Osteoblast (primary cell): Measurements from ENCODE around the gene ASXL3. TPM values are rescaled to one million over a fixed set of nuclear protein-coding genes. Genes with fewer than 3 reads are reported as not detected.

Source experiments
- DNase-seq: peaks from one replicate; pipeline ENCODE4 v3.0.0; 2011; ENCODE audit warnings: low spot score, mixed read lengths; ENCODE audit not compliant: insufficient read length; ENCODE audit errors: missing footprints
- H2AFZ ChIP-seq: 2 replicates; pipeline ENCODE4 v1.6.0; 2011; ENCODE audit warnings: mild to moderate bottlenecking, low read length
- H3K27ac ChIP-seq: 2 replicates; pipeline ENCODE4 v1.5.1; 2011; ENCODE audit warnings: mild to moderate bottlenecking, low read depth, low read length, moderate library complexity
- H3K27me3 ChIP-seq: 2 replicates; pipeline ENCODE4 v1.6.0; 2012; ENCODE audit warnings: mild to moderate bottlenecking, control low read depth, inconsistent platforms, low read length, moderate library complexity; ENCODE audit not compliant: insufficient read depth
- H3K36me3 ChIP-seq: 2 replicates; pipeline ENCODE4 v1.5.1; 2011; ENCODE audit warnings: mild to moderate bottlenecking, low read length, control low read depth, moderate library complexity; ENCODE audit not compliant: insufficient read depth
- H3K4me1 ChIP-seq: 2 replicates; pipeline ENCODE4 v1.5.1; 2011; ENCODE audit warnings: mild to moderate bottlenecking, low read length, control low read depth, moderate library complexity; ENCODE audit not compliant: insufficient read depth
- H3K4me2 ChIP-seq: 2 replicates; pipeline ENCODE4 v1.6.0; 2011; ENCODE audit warnings: mild to moderate bottlenecking, low read length; ENCODE audit not compliant: insufficient read depth
- H3K4me3 ChIP-seq: fragments of 200-600 bp; sonication (generic); 3 replicates; pipeline ENCODE4 v1.5.1; 2012; ENCODE audit warnings: mild to moderate bottlenecking, low read length, inconsistent platforms; ENCODE audit not compliant: insufficient read depth
- H3K79me2 ChIP-seq: 2 replicates; pipeline ENCODE4 v1.6.0; 2012; ENCODE audit warnings: mild to moderate bottlenecking, low read length, control low read depth, inconsistent platforms; ENCODE audit not compliant: insufficient read depth
- H3K9me3 ChIP-seq: 2 replicates; pipeline ENCODE4 v1.5.1; 2011; ENCODE audit warnings: low read depth, low read length, control low read depth
- H4K20me1 ChIP-seq: 2 replicates; pipeline ENCODE4 v1.6.0; 2012; ENCODE audit warnings: mild to moderate bottlenecking, low read length, control low read depth; ENCODE audit not compliant: insufficient read depth
- total RNA-seq: library from RNA; depleted of rRNA; stranded (reverse); fragments of >200 nt; gene quantifications from 2 replicates; pipeline ENCODE4 v1.2.3, GENCODE V29; 2012
- TF ChIP-seq, protein P1 (sequence below): IDR thresholded peaks from 2 replicates; pipeline ENCODE4 v1.5.1; 2011; ENCODE audit warnings: mild to moderate bottlenecking, low read depth, low read length, moderate library complexity; ENCODE audit errors: extremely low read depth

Gene ASXL3
- not detected in 2 replicates for total RNA-seq

- Histone ChIP-seq H3K4me1 (no peaks in the 10 kb centered on the region), H3K9me3 (no peaks in the 10 kb centered on the region), H3K27ac (no peak within 1 kb of the TSS), H3K4me2 (peak within 1 kb of the TSS; percentile 79), H3K4me3 (peak within 1 kb of the TSS; percentile 70), H3K27me3 (peaks cover 47% of the 10 kb centered on the region), H3K36me3 (no peaks in the 10 kb centered on the region), H3K79me2 (no peaks in the 10 kb centered on the region), H4K20me1 (no peaks in the 10 kb centered on the region), H2AFZ (peak within 1 kb of the TSS; percentile 55)
- TF ChIP-seq, protein P1, sequence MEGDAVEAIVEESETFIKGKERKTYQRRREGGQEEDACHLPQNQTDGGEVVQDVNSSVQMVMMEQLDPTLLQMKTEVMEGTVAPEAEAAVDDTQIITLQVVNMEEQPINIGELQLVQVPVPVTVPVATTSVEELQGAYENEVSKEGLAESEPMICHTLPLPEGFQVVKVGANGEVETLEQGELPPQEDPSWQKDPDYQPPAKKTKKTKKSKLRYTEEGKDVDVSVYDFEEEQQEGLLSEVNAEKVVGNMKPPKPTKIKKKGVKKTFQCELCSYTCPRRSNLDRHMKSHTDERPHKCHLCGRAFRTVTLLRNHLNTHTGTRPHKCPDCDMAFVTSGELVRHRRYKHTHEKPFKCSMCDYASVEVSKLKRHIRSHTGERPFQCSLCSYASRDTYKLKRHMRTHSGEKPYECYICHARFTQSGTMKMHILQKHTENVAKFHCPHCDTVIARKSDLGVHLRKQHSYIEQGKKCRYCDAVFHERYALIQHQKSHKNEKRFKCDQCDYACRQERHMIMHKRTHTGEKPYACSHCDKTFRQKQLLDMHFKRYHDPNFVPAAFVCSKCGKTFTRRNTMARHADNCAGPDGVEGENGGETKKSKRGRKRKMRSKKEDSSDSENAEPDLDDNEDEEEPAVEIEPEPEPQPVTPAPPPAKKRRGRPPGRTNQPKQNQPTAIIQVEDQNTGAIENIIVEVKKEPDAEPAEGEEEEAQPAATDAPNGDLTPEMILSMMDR, result no peak
- DNase-seq, result peak; percentile 82
Measured at GRCh38 chr18:33577685-33578517, at the start of gene ASXL3. Gene ASXL3, plus strand, starts transcription at chr18:33578219. Its CDS starts 413 bp downstream, at chr18:33578632.

- no peak for DNase-seq
- TF ChIP-seq, protein P1, result no peak
- H2AFZ ChIP-seq, result no peak overlapping the region
- peaks cover 3% of the 10 kb centered on the region for H3K9me3 ChIP-seq
- H3K79me2 ChIP-seq, result no peaks in the 10 kb centered on the region
- H4K20me1 ChIP-seq, result no peaks in the 10 kb centered on the region
- H3K4me2 ChIP-seq, result no peak overlapping the region
- no peaks in the 10 kb centered on the region for H3K36me3 ChIP-seq
- no peaks in the 10 kb centered on the region for H3K4me1 ChIP-seq
- no peak overlapping the region for H3K4me3 ChIP-seq
- no peak overlapping the region for H3K27ac ChIP-seq
- no peaks in the 10 kb centered on the region for H3K27me3 ChIP-seq
Measured at GRCh38 chr18:33532978-33533377, 45.0 kb upstream of the ASXL3 start.

GRCh38 chr18:33536904-33537303, 41.1 kb upstream of the ASXL3 start:
- H3K27me3 ChIP-seq, result no peaks in the 10 kb centered on the region
- H3K4me3 ChIP-seq, result no peak overlapping the region
- TF ChIP-seq, protein P1, result no peak
- H3K27ac ChIP-seq, result no peak overlapping the region
- no peaks in the 10 kb centered on the region for H3K9me3 ChIP-seq
- no peak for DNase-seq
- no peaks in the 10 kb centered on the region for H4K20me1 ChIP-seq
- no peak overlapping the region for H3K4me2 ChIP-seq
- H3K4me1 ChIP-seq, result no peaks in the 10 kb centered on the region
- H3K79me2 ChIP-seq, result no peaks in the 10 kb centered on the region
- H3K36me3 ChIP-seq, result no peaks in the 10 kb centered on the region
- no peak overlapping the region for H2AFZ ChIP-seq

DNA sequence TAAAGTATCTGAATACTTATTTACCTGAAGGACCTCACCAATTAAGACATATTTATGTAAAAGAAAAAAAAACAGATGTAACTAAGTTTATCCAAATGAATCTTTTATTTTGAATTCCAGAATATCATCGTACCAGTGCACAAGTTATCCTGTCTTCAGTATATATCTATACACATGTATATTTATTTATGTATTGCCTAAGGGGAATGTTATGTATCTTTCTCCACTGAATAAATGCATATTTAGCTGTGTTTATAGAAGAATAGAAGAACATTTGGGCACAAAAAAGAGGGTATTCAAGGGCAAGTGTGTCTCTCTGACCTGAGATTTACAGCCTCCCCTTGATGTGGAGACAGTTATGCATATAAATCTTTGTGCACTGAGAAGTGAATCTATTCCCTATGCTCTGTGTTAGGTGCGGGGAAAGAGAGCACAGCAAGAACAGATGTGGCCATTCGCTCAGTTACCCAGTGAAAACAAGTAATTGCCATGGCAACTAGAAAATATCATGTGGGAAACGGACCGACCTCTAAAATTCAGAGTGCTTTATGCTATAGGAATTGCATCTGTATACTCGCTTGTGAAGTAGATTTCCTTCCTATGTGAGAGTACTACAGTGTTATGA, 39.5 kb upstream of the ASXL3 start:
- Histone ChIP-seq H2AFZ (no peak overlapping the region), H4K20me1 (no peaks in the 10 kb centered on the region), H3K27me3 (no peaks in the 10 kb centered on the region), H3K4me3 (no peak overlapping the region), H3K4me2 (no peak overlapping the region), H3K9me3 (no peaks in the 10 kb centered on the region), H3K4me1 (no peaks in the 10 kb centered on the region), H3K36me3 (no peaks in the 10 kb centered on the region), H3K79me2 (no peaks in the 10 kb centered on the region), H3K27ac (no peak overlapping the region)
- TF ChIP-seq, protein P1, result no peak
- no peak for DNase-seq
